Epidermal melanocyte (primary cell): ENCODE data around the gene BLMH.
"Not testable (repeated sequence)": the region's sequence is repeated elsewhere in the genome, so short reads cannot be mapped to it uniquely, and the experiment has no call there.

Source experiments
- DNase-seq: peaks from one replicate; pipeline ENCODE4 v3.0.0; 2011; ENCODE audit warnings: low spot score; ENCODE audit not compliant: insufficient read length

The BLMH gene

GRCh38 chr17:30207655-30208054, 84.1 kb downstream of the BLMH start:
- no peak for DNase-seq

- no peak for DNase-seq
Observed at GRCh38 chr17:30203471-30203981, 88.2 kb downstream of the BLMH start.

DNA sequence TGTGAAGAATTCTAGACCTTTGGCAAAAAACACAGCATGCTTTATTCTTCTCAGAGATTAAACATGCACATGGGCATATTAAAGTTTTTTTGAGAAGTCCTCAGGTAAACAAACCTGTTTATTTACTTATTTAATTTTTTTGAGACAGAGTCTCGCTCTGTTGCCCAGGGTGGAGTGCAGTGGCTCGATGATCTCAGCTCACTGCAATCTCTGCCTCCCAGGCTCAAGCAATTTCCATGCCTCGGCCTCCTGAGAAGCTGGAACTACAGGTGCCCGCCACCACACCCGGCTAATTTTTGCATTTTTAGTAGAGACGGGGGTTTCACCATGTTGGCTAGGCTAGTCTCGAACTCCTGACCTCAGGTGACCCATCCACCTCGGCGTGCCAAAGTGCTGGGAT, 91.1 kb downstream of the BLMH start:
- DNase-seq = not testable (repeated sequence)

- no peak for DNase-seq
Observed at GRCh38 chr17:30200106-30200505, 91.6 kb downstream of the BLMH start.

GRCh38 chr17:30199600-30199999, 92.1 kb downstream of the BLMH start:
- no peak for DNase-seq
